Measurements from ENCODE around the gene GNB1.

Gene GNB1

DNA sequence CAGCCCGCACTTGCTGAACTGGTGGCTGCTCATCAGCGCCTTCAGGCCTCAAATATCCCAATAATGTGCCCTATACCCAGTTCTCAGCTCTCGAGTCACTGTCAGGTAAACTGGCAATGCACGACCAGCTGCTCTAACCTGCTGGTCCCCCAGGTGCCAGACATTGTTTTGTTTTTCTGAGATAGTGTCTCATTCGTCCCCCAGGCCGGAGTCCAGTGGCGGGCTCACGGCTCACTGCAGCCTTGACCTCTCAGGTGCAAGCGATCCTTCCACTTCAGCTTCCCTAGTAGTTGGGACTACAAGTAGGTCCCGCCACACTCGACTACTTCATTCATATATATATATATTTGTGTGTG, 111.6 kb downstream of the GNB1 start:
- H3K9ac ChIP-seq (ENCODE audit: insufficient read length) = peak overlapping the region; percentile 98
- no peaks in the 10 kb centered on the region for H3K9me3 ChIP-seq (ENCODE audit: low read depth, low read length)
- no peak; the same call in 1 of the 2 replicates for TF ChIP-seq POLR2AphosphoS5 (IDR thresholded peaks at IDR 0.05; ENCODE audit: borderline replicate concordance, low read depth, low read length)
- no peak for TF ChIP-seq EZH2 (IDR thresholded peaks at IDR 0.05)
- no peak for TF ChIP-seq FOXP2 (optimal IDR thresholded peaks at IDR 0.05; ENCODE audit: control extremely low read depth, extremely low read length, insufficient read depth)
- H3K4me3 ChIP-seq = peak overlapping the region; percentile 76
- peaks cover 13% of the 10 kb centered on the region; the same call in 1 of the 2 replicates for H3K36me3 ChIP-seq (ENCODE audit: insufficient read depth, low read length)
- H3K27ac ChIP-seq = peak overlapping the region; percentile 93
- DNase-seq (ENCODE audit: low read depth, low spot score) = no peak

DNA sequence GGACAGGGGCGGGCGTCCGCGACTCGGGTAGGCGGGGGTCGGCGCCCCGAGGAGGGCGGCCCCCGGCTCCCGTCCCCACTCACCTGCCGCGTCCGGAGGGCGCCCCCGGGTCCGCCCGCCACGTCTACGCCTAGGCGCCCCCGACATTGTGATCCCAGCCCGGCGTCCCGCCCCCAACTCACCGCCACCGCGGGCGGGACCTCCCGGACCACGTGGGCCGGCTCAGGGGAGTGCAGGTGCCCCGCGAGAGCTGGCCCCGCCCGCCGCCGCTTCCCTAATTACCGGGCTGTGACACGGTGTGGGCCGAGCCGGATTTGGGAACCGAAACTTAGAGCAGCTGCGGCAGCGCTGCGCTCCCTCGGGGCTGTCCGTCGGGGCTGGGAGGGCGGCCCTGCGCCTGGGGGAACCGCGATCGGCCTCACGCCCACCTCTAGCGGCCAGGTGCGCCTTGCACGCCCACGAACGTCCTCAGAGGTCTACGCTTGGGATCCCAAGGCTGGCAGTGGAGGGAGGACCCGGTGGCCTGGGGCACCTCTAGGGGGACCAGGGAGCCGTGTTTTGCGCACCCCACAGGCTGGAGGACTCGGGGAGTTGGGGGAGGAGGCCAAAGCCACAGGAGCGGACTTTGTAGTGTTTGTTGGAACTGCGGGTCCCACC, 112.1 kb downstream of the GNB1 start:
- Histone ChIP-seq H3K36me3 (ENCODE audit: insufficient read depth, low read length) (peaks cover 15% of the 10 kb centered on the region; the same call in 1 of the 2 replicates), H3K27ac (peak overlapping the region; percentile 93), H3K9ac (ENCODE audit: insufficient read length) (peak overlapping the region; percentile 98), H3K9me3 (ENCODE audit: low read depth, low read length) (no peaks in the 10 kb centered on the region), H3K4me3 (peak overlapping the region; percentile 76)
- no peak for DNase-seq (ENCODE audit: low read depth, low spot score)
- TF ChIP-seq FOXP2 (optimal IDR thresholded peaks at IDR 0.05; ENCODE audit: control extremely low read depth, extremely low read length, insufficient read depth) (no peak), POLR2AphosphoS5 (IDR thresholded peaks at IDR 0.05; ENCODE audit: borderline replicate concordance, low read depth, low read length) (peak; percentile 52)

DNA sequence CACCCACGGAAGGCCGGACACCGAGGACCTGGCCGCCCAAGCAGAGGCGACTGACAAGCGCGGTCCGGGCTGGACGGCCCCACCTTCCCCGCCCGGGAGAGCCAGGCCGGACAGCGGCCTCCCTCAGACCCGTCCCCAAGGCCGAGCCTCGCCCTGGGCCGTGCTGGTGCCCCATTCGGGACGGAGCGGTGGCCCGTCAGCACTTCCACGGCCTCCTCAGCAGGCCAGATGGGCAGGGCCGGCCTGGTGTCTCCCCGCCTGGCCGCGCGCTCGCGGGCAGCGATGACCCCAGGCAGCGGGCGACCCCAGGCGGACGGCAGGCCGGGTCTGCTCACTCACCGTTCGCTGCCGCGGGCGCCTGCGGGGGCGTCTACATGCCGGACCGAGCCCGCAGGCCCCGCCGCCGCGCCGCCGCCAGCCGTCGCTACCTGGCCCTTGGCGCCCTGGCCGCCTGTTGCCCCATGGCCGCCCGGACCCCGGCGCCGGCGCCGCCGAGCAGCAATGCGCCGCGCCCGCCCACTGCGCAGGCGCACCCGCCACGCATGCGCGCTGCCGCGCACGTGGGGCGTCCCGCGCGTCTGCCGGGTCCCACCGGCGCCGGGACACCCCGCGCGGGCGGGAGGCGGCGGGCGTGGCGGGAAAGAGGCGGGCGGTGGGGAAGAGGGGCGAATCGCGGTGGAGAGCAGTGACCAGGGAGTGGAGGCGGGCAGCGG, 112.8 kb downstream of the GNB1 start, which contains the start of gene NADK:
Gene NADK (minus strand): TSS at position 521 of the 713 bp plus-strand sequence. CDS start 13,064 bp downstream, outside the sequence.
- peak within 1 kb of the TSS; percentile 98 for H3K9ac ChIP-seq (ENCODE audit: insufficient read length)
- peak within 1 kb of the TSS; percentile 93 for H3K27ac ChIP-seq
- no peak for DNase-seq (ENCODE audit: low read depth, low spot score)
- peaks cover 20% of the 10 kb centered on the region; the same call in 1 of the 2 replicates for H3K36me3 ChIP-seq (ENCODE audit: insufficient read depth, low read length)
- no peaks in the 10 kb centered on the region for H3K9me3 ChIP-seq (ENCODE audit: low read depth, low read length)
- peak within 1 kb of the TSS; percentile 98 for H3K4me3 ChIP-seq
- TF ChIP-seq FOXP2 (optimal IDR thresholded peaks at IDR 0.05; ENCODE audit: control extremely low read depth, extremely low read length, insufficient read depth) = no peak
- no peak for TF ChIP-seq EZH2 (IDR thresholded peaks at IDR 0.05)
- TF ChIP-seq POLR2AphosphoS5 (IDR thresholded peaks at IDR 0.05; ENCODE audit: borderline replicate concordance, low read depth, low read length) = no peak

DNA sequence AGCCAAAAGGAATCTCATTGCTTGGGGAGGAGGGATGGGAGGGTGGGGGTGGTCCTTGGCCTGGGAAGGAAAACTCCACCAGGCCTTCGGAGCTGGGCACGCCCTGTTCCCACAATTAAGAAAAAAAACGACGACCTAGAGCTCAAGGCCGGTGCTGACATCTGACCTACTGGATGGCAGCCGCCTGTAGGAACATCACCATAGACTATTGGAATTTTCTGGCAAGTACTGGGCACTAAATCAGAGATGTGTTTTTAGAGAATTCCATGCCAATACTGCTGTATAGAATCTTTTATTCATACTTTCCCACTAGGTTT, 113.3 kb downstream of the GNB1 start:
- Histone ChIP-seq H3K36me3 (ENCODE audit: insufficient read depth, low read length) (peaks cover 25% of the 10 kb centered on the region), H3K9ac (ENCODE audit: insufficient read length) (peak overlapping the region; percentile 98), H3K27ac (peak overlapping the region; percentile 62), H3K9me3 (ENCODE audit: low read depth, low read length) (no peaks in the 10 kb centered on the region), H3K4me3 (peak overlapping the region; percentile 98)
- TF ChIP-seq POLR2AphosphoS5 (IDR thresholded peaks at IDR 0.05; ENCODE audit: borderline replicate concordance, low read depth, low read length) = no peak
- no peak for TF ChIP-seq EZH2 (IDR thresholded peaks at IDR 0.05)
- TF ChIP-seq FOXP2 (optimal IDR thresholded peaks at IDR 0.05; ENCODE audit: control extremely low read depth, extremely low read length, insufficient read depth) = no peak
- no peak for DNase-seq (ENCODE audit: low read depth, low spot score)

DNA sequence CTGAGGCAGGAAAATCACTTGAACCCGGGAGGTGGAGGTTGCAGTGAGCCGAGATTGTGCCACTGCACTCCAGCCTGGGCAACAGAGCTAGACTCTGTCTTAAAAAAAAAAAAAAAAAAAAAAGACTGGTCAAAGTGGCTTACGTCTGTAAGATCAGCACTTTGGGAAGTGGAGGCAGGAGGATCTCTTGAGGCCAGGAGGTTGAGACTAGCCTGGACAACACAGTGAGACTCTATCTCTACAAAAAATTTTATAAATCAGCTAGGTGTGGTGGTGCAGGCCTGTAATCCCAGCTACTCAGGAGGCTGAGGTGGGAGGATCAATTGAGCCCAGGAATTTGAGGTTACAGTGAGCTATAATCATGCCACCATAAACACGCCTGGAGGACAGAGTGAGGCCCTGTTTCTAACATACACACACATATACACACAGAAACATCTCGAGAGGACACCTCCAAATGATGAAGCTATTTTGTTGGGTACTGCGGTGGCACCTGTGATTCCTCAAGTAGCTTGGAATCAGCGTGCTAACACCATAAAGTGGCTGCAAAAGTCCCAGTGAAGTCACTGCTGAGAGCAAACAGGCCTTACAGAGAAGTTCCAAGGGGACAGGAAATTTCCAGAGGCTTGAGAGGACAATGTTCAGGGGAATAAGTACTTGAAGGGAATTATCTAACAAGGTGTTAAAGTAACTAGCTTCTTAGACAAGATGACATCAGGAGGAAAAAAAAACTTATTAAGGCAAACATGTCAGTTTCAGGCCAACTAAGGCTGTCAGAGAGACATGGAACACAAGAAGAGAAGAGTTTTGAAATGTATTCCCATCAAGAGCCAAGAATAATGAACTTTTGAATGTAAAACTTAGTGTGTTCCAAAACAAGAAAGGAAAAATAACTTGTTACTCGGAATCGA, 114.0 kb downstream of the GNB1 start:
- H3K27ac ChIP-seq = peak overlapping the region; percentile 62; the same call in 1 of the 2 replicates
- H3K9me3 ChIP-seq (ENCODE audit: low read depth, low read length) = no peaks in the 10 kb centered on the region
- peaks cover 32% of the 10 kb centered on the region for H3K36me3 ChIP-seq (ENCODE audit: insufficient read depth, low read length)
- peak overlapping the region; percentile 98 for H3K4me3 ChIP-seq
- peak overlapping the region; percentile 98 for H3K9ac ChIP-seq (ENCODE audit: insufficient read length)
- DNase-seq (ENCODE audit: low read depth, low spot score) = no peak
- no peak; the same call in 1 of the 2 replicates for TF ChIP-seq POLR2AphosphoS5 (IDR thresholded peaks at IDR 0.05; ENCODE audit: borderline replicate concordance, low read depth, low read length)
- no peak for TF ChIP-seq EZH2 (IDR thresholded peaks at IDR 0.05)
- no peak for TF ChIP-seq FOXP2 (optimal IDR thresholded peaks at IDR 0.05; ENCODE audit: control extremely low read depth, extremely low read length, insufficient read depth)

DNA sequence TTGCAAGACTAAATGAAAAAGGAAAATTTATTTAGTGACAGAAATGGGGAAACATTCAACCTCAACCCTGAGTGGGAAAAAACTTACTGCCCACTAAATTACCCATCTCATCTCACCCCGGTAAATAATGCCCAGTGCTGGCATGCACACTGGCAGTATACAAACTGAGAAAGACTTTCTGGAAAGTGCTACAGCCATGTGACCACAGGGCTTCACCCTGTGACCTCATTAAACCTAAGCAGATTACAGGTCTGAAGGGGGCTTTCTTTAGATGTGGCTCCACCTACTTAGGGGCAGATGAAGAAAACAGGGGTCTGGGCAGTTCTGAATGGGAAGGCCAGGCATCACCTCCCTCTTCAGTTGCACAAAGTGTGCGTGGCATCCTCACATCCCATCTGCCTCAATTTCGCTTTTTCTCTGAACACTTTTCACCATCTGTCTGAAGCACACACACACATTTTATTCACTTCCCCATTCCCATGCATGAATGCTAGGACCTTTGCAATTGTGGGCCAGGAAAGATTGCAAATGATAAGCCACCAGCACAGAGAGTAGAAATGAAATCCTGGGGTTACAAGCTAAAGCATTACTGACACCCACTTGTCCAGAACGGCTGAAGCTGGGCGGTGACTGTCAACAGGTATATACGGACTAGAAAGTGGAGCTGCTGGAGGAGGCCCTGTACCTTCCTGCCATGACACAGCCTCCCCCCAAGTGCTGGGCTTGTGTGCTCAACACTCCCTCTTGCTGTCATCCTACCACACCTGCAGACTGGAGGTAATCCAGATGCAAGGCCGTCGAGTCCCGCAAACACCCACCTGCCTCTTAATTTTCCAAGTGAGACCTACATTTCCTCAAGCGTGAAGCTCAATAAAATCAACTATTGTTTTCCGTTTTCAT, 115.3 kb downstream of the GNB1 start:
- Histone ChIP-seq H3K9ac (ENCODE audit: insufficient read length) (peak overlapping the region; percentile 7), H3K27ac (0 out of 2 replicates have a peak overlapping the region, but pooled peaks have one; percentile 36), H3K36me3 (ENCODE audit: insufficient read depth, low read length) (peaks cover 41% of the 10 kb centered on the region), H3K9me3 (ENCODE audit: low read depth, low read length) (0 out of 2 replicates have a peak, but pooled peaks cover 5% of the 10 kb centered on the region), H3K4me3 (peak overlapping the region; percentile 33)
- no peak for TF ChIP-seq POLR2AphosphoS5 (IDR thresholded peaks at IDR 0.05; ENCODE audit: borderline replicate concordance, low read depth, low read length)
- TF ChIP-seq EZH2 (IDR thresholded peaks at IDR 0.05) = no peak
- no peak for TF ChIP-seq FOXP2 (optimal IDR thresholded peaks at IDR 0.05; ENCODE audit: control extremely low read depth, extremely low read length, insufficient read depth)
- DNase-seq (ENCODE audit: low read depth, low spot score) = no peak

DNA sequence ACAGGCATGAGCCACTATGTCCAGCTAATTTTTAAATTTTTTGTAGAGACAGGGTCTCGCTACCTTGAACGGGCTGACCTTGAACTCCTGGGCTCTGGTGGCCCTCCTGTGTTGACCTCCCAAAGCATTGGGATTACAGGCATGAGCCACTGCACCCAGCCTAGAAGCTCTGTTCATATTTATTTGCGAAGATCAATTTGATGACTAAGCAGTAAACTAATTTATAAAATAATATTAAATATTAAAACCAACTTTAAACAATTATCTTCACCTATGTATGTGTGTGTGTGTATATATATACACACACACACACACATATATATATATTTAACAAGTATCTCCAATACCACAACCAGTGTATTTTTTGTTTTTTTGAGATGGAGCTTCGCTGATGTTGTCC, 117.0 kb downstream of the GNB1 start:
- peaks cover 10% of the 10 kb centered on the region; the same call in 1 of the 2 replicates for H3K9me3 ChIP-seq (ENCODE audit: low read depth, low read length)
- no peak overlapping the region for H3K4me3 ChIP-seq
- peaks cover 54% of the 10 kb centered on the region for H3K36me3 ChIP-seq (ENCODE audit: insufficient read depth, low read length)
- H3K27ac ChIP-seq = no peak overlapping the region
- no peak overlapping the region for H3K9ac ChIP-seq (ENCODE audit: insufficient read length)
- no peak for DNase-seq (ENCODE audit: low read depth, low spot score)
- TF ChIP-seq FOXP2 (optimal IDR thresholded peaks at IDR 0.05; ENCODE audit: control extremely low read depth, extremely low read length, insufficient read depth) = no peak
- no peak for TF ChIP-seq EZH2 (IDR thresholded peaks at IDR 0.05)
- no peak for TF ChIP-seq POLR2AphosphoS5 (IDR thresholded peaks at IDR 0.05; ENCODE audit: borderline replicate concordance, low read depth, low read length)
